GM23338 (cell line): Measurements from ENCODE around the gene BNC2. TPM values are rescaled to one million over a fixed set of nuclear protein-coding genes. Genes with fewer than 3 reads are reported as not detected.

Experiments
- ATAC-seq: fragments of 200-7000 bp; cut with Tn5 transposase; 3 replicates; pipeline ENCODE4 v1.9.1; 2020
- DNase-seq: peaks from one replicate; pipeline ENCODE4 v3.0.0-alpha.2; 2015; ENCODE audit warnings: low spot score
- H2AFZ ChIP-seq: fragments of 200-600 bp; sonication (generic); 2 replicates; pipeline ENCODE4 v1.8.0; 2016; ENCODE audit warnings: antibody characterized with exemption, mild to moderate bottlenecking, moderate library complexity
- H3F3A ChIP-seq: fragments of 200-600 bp; sonication (generic); replicated peaks from 2 replicates; pipeline ENCODE4 v1.8.0; 2017; ENCODE audit warnings: antibody characterized with exemption, mixed run types, low read depth
- H3K27ac ChIP-seq: fragments of 200-600 bp; sonication (generic); 2 replicates; pipeline ENCODE4 v1.6.1; 2016; ENCODE audit warnings: low read depth
- H3K27me3 ChIP-seq: fragments of 200-600 bp; sonication (generic); 2 replicates; pipeline ENCODE4 v1.8.0; 2016; ENCODE audit warnings: mild to moderate bottlenecking, mixed run types, moderate library complexity; ENCODE audit not compliant: insufficient read depth
- H3K36me3 ChIP-seq: fragments of 200-600 bp; sonication (generic); 2 replicates; pipeline ENCODE4 v1.8.0; 2016; ENCODE audit warnings: mild to moderate bottlenecking; ENCODE audit not compliant: insufficient read depth
- H3K4me1 ChIP-seq: fragments of 200-600 bp; sonication (generic); 2 replicates; pipeline ENCODE4 v1.8.0; 2016; ENCODE audit warnings: mild to moderate bottlenecking, moderate library complexity; ENCODE audit not compliant: insufficient read depth
- H3K4me2 ChIP-seq: fragments of 200-600 bp; sonication (generic); 2 replicates; pipeline ENCODE4 v1.7.1; 2017; ENCODE audit warnings: mixed run types
- H3K4me3 ChIP-seq: fragments of 200-600 bp; sonication (generic); 2 replicates; pipeline ENCODE4 v1.6.1; 2016; ENCODE audit warnings: mixed run types
- H3K79me2 ChIP-seq: fragments of 200-600 bp; sonication (generic); replicated peaks from 2 replicates; pipeline ENCODE4 v1.8.0; 2017; ENCODE audit warnings: mild to moderate bottlenecking; ENCODE audit not compliant: insufficient read depth
- H3K9me2 ChIP-seq: fragments of 200-600 bp; sonication (generic); 2 replicates; pipeline ENCODE4 v1.8.0; 2017; ENCODE audit not compliant: insufficient read depth
- H4K20me1 ChIP-seq: fragments of 200-600 bp; sonication (generic); replicated peaks from 2 replicates; pipeline ENCODE4 v1.8.0; 2017; ENCODE audit warnings: mild to moderate bottlenecking; ENCODE audit not compliant: insufficient read depth
- H3K27ac Mint-ChIP-seq: 2 replicates; pipeline ENCODE4 v1.8.0; 2020; ENCODE audit warnings: inconsistent platforms, mild to moderate bottlenecking, moderate library complexity, mixed read lengths
- H3K27me3 Mint-ChIP-seq: 3 replicates; pipeline ENCODE4 v1.8.0; 2022; ENCODE audit warnings: low read depth, mild to moderate bottlenecking, moderate library complexity, mixed read lengths, inconsistent platforms; ENCODE audit not compliant: insufficient read depth, poor library complexity
- H3K36me3 Mint-ChIP-seq: 3 replicates; pipeline ENCODE4 v1.8.0; 2021; ENCODE audit warnings: low read depth, mild to moderate bottlenecking, inconsistent platforms, moderate library complexity, mixed read lengths
- H3K4me1 Mint-ChIP-seq: 3 replicates; pipeline ENCODE4 v1.8.0; 2020; ENCODE audit warnings: mild to moderate bottlenecking, inconsistent platforms, mixed read lengths
- H3K4me3 Mint-ChIP-seq: 3 replicates; pipeline ENCODE4 v1.8.0; 2021; ENCODE audit warnings: moderate library complexity, mild to moderate bottlenecking, inconsistent platforms, mixed read lengths
- H3K9me3 Mint-ChIP-seq: 3 replicates; pipeline ENCODE4 v1.8.0; 2020; ENCODE audit warnings: moderate library complexity, mild to moderate bottlenecking, inconsistent platforms, mixed read lengths
- CREB1 ChIP-seq: fragments of 250-450 bp; sonication (Bioruptor Pico); IDR thresholded peaks from 2 replicates; pipeline ENCODE4 v1.5.0; 2020; ENCODE audit warnings: low read depth, mild to moderate bottlenecking, moderate library complexity
- CTCF ChIP-seq, 2 experiments: fragments of 200-600 bp in 1 of 2; sonication (generic) in 1 of 2; conservative IDR thresholded peaks; 2 replicates each; pipeline versions ENCODE4 v1.5.1 to v1.6.1; 2016 to 2017; ENCODE audit warnings: antibody characterized with exemption in 2 of 2, low read depth in 2 of 2, mild to moderate bottlenecking in 2 of 2, moderate library complexity in 1 of 2
- ETS1 ChIP-seq: IDR thresholded peaks from 2 replicates; pipeline ENCODE4 v1.6.1; 2016; ENCODE audit warnings: antibody characterized with exemption
- EZH2 ChIP-seq: fragments of 200-600 bp; sonication (generic); IDR thresholded peaks from one replicate; pipeline ENCODE4 v1.8.0; 2017; ENCODE audit warnings: antibody characterized with exemption, mild to moderate bottlenecking, low read depth; ENCODE audit not compliant: unreplicated experiment
- EZH2phosphoT487 ChIP-seq: fragments of 200-600 bp; sonication (generic); IDR thresholded peaks from one replicate; pipeline ENCODE4 v1.8.1; 2018; ENCODE audit warnings: antibody characterized with exemption; ENCODE audit not compliant: unreplicated experiment
- JUNB ChIP-seq: IDR thresholded peaks from one replicate; pipeline ENCODE4 v1.6.1; 2016; ENCODE audit warnings: antibody characterized with exemption; ENCODE audit not compliant: unreplicated experiment
- NANOG ChIP-seq: IDR thresholded peaks from 2 replicates; pipeline ENCODE4 v1.6.1; 2016; ENCODE audit warnings: antibody characterized with exemption, borderline replicate concordance
- POLR2AphosphoS5 ChIP-seq: IDR thresholded peaks from 2 replicates; pipeline ENCODE4 v1.6.1; 2016; ENCODE audit warnings: antibody characterized with exemption, low read depth
- REST ChIP-seq: IDR thresholded peaks from one replicate; pipeline ENCODE4 v1.6.1; 2018; ENCODE audit warnings: antibody characterized with exemption; ENCODE audit not compliant: unreplicated experiment
- ZNF114 ChIP-seq: fragments of 250-450 bp; sonication (Bioruptor Pico); IDR thresholded peaks from 2 replicates; pipeline ENCODE4 v1.5.0; 2020; ENCODE audit warnings: mild to moderate bottlenecking, moderate library complexity
- ZNF331 ChIP-seq: fragments of 250-450 bp; sonication (Bioruptor Pico); IDR thresholded peaks from 2 replicates; pipeline ENCODE4 v1.5.0; 2020; ENCODE audit warnings: low read depth, mild to moderate bottlenecking, moderate library complexity
- ZNF462 ChIP-seq: fragments of 250-450 bp; sonication (Bioruptor Pico); IDR thresholded peaks from 2 replicates; pipeline ENCODE4 v1.5.0; 2020; ENCODE audit warnings: mild to moderate bottlenecking, moderate library complexity
- polyA plus RNA-seq: library from polyadenylated mRNA; unstranded; fragments of >200 nt; fragmentation: Nextera tagmentation; extraction: Ambion mirVana; gene quantifications from 2 replicates; pipeline ENCODE4 v1.2.1, GENCODE V29; 2016
- total RNA-seq: library from RNA; depleted of rRNA; stranded (reverse); fragments of >200 nt; shearing (Covaris generic); gene quantifications from 2 replicates; pipeline ENCODE4 v1.2.3, GENCODE V29; 2014

BNC2 gene
- total and polyA plus RNA-seq, 2 experiments from 2014 or later: 12.7 to 13.2 TPM

GRCh38 chr9:16385590-16385989, 484.9 kb downstream of the BNC2 start (continued):
- TF ChIP-seq ZNF462 (no peak), ZNF114 (no peak), EZH2phosphoT487 (no peak), JUNB (no peak), ETS1 (no peak), POLR2AphosphoS5 (no peak)

GRCh38 chr9:16384993-16385392, 485.5 kb downstream of the BNC2 start:
- no peak overlapping the region for H3K4me3 Mint-ChIP-seq
- ATAC-seq (no peak), DNase-seq (no peak)
- H4K20me1 ChIP-seq: no peaks in the 10 kb centered on the region
- H3K4me2 ChIP-seq: no peak overlapping the region
- H3K79me2 ChIP-seq: no peaks in the 10 kb centered on the region
- H3K9me2 ChIP-seq: peaks cover 10% of the 10 kb centered on the region; the same call in 1 of the 2 replicates
- no peak overlapping the region for H3K4me3 ChIP-seq
- H3K4me1 Mint-ChIP-seq: no peaks in the 10 kb centered on the region; the same call in 2 of the 3 replicates
- no peak overlapping the region for H3K27ac Mint-ChIP-seq
- H3K27ac ChIP-seq: no peak overlapping the region
- no peaks in the 10 kb centered on the region for H3K36me3 ChIP-seq
- no peaks in the 10 kb centered on the region for H3K4me1 ChIP-seq
- H3K27me3 ChIP-seq: no peaks in the 10 kb centered on the region
- no peak overlapping the region for H2AFZ ChIP-seq
- H3F3A ChIP-seq: no peaks in the 10 kb centered on the region
- H3K27me3 Mint-ChIP-seq: peaks cover 1% of the 10 kb centered on the region
- no peaks in the 10 kb centered on the region; the same call in 2 of the 3 replicates for H3K36me3 Mint-ChIP-seq
- peaks cover 3% of the 10 kb centered on the region; the same call in 1 of the 3 replicates for H3K9me3 Mint-ChIP-seq
- TF ChIP-seq JUNB: no peak
- no peak for TF ChIP-seq EZH2phosphoT487
- no peak for TF ChIP-seq CREB1 (CRISPR knock-in tag)
- no peak for TF ChIP-seq NANOG
- TF ChIP-seq POLR2AphosphoS5: no peak
- TF ChIP-seq REST: no peak
- no peak for TF ChIP-seq ZNF331
- no peak for TF ChIP-seq CTCF (conservative IDR thresholded peaks at IDR 0.05; ENCODE audit: low read depth in 2 of 2)
- no peak for TF ChIP-seq EZH2
